NCI-H187 treated with DMSO at 0.1 percent for 48 hours (cell line): ENCODE data around the gene TP53.

Source experiments
- DNase-seq: peaks from one replicate; lab custom pipeline; 2025; lab: John Stamatoyannopoulos, UW

TP53 gene

GRCh38 chr17:7706631-7707354 lies 19.5 kb upstream of the TP53 start:
- no peak for DNase-seq

- no peak for DNase-seq
Observed at GRCh38 chr17:7705269-7706255, 18.3 kb upstream of the TP53 start.

- DNase-seq = no peak
Observed at GRCh38 chr17:7704601-7705268, 17.4 kb upstream of the TP53 start, which contains the start of gene EFNB3. TSS of gene EFNB3 (plus strand) at chr17:7705202. CDS start at chr17:7705599, 397 bp downstream.

- DNase-seq = no peak
Observed at GRCh38 chr17:7703584-7704479, 16.5 kb upstream of the TP53 start.

GRCh38 chr17:7702776-7703175 lies 15.5 kb upstream of the TP53 start:
- no peak for DNase-seq

GRCh38 chr17:7701681-7702080 lies 14.4 kb upstream of the TP53 start:
- no peak for DNase-seq

GRCh38 chr17:7700510-7700909 lies 13.2 kb upstream of the TP53 start:
- no peak for DNase-seq

- DNase-seq = no peak
Observed at GRCh38 chr17:7697828-7698588, 10.7 kb upstream of the TP53 start.

- no peak for DNase-seq
Observed at GRCh38 chr17:7695586-7695985, 8.3 kb upstream of the TP53 start.

- DNase-seq = no peak
Observed at GRCh38 chr17:7688808-7689316, 1.6 kb upstream of the TP53 start.

- DNase-seq = peak; percentile 69
Observed at GRCh38 chr17:7687908-7688807, 868 bp upstream of the TP53 start, which contains the start of gene WRAP53. TSS of gene WRAP53 (plus strand) at chr17:7688477. CDS start at chr17:7688649, 172 bp downstream.

GRCh38 chr17:7686222-7687071 lies 843 bp downstream of the TP53 start:
- peak; percentile 12 for DNase-seq

GRCh38 chr17:7685533-7686221 lies 1.6 kb downstream of the TP53 start:
- DNase-seq = peak; percentile 11

GRCh38 chr17:7684851-7685532 lies 2.3 kb downstream of the TP53 start:
- DNase-seq = no peak

GRCh38 chr17:7677388-7678067 lies 9.8 kb downstream of the TP53 start:
- DNase-seq = no peak

GRCh38 chr17:7676533-7676932 lies 10.8 kb downstream of the TP53 start:
- DNase-seq = no peak
